Measurements from ENCODE around the gene FTSJ1. TPM values are rescaled to one million over a fixed set of nuclear protein-coding genes. Genes with fewer than 3 reads are reported as not detected.
A peak's percentile ranks its signal among the peaks of the same experiment; 100 is the strongest.

The FTSJ1 gene
- total RNA-seq, 1 donor: 53.5 TPM

GRCh38 chrX:48488034-48488433 lies 12.0 kb downstream of the FTSJ1 start:
- no peak for TF ChIP-seq CTCF (IDR thresholded peaks at IDR 0.05; ENCODE audit: insufficient read depth, low read depth, low read length)
- no peak for DNase-seq (ENCODE audit: low read depth)
- H3K4me3 ChIP-seq (ENCODE audit: low read depth, low read length): no peak overlapping the region

GRCh38 chrX:48489296-48489695 lies 13.3 kb downstream of the FTSJ1 start:
- TF ChIP-seq CTCF (IDR thresholded peaks at IDR 0.05; ENCODE audit: insufficient read depth, low read depth, low read length): no peak
- no peak overlapping the region for H3K4me3 ChIP-seq (ENCODE audit: low read depth, low read length)
- DNase-seq (ENCODE audit: low read depth): no peak

- H3K4me3 ChIP-seq (ENCODE audit: low read depth, low read length): no peak overlapping the region
- no peak for DNase-seq (ENCODE audit: low read depth)
- no peak for TF ChIP-seq CTCF (IDR thresholded peaks at IDR 0.05; ENCODE audit: insufficient read depth, low read depth, low read length)
Measured at GRCh38 chrX:48489892-48490291, 13.9 kb downstream of the FTSJ1 start.

GRCh38 chrX:48490661-48491060 lies 14.7 kb downstream of the FTSJ1 start:
- TF ChIP-seq CTCF (IDR thresholded peaks at IDR 0.05; ENCODE audit: insufficient read depth, low read depth, low read length): no peak
- H3K4me3 ChIP-seq (ENCODE audit: low read depth, low read length): no peak overlapping the region
- DNase-seq (ENCODE audit: low read depth): no peak

GRCh38 chrX:48491809-48492208 lies 15.8 kb downstream of the FTSJ1 start:
- H3K4me3 ChIP-seq (ENCODE audit: low read depth, low read length): no peak overlapping the region
- DNase-seq (ENCODE audit: low read depth): no peak
- TF ChIP-seq CTCF (IDR thresholded peaks at IDR 0.05; ENCODE audit: insufficient read depth, low read depth, low read length): no peak

GRCh38 chrX:48492293-48492910 lies 16.4 kb downstream of the FTSJ1 start:
- no peak overlapping the region for H3K4me3 ChIP-seq (ENCODE audit: low read depth, low read length)
- no peak for TF ChIP-seq CTCF (IDR thresholded peaks at IDR 0.05; ENCODE audit: insufficient read depth, low read depth, low read length)
- DNase-seq (ENCODE audit: low read depth): peak; percentile 69

GRCh38 chrX:48493890-48494364 lies 17.9 kb downstream of the FTSJ1 start:
- TF ChIP-seq CTCF (IDR thresholded peaks at IDR 0.05; ENCODE audit: insufficient read depth, low read depth, low read length): peak; percentile 42
- DNase-seq (ENCODE audit: low read depth): peak; percentile 63

More at GRCh38 chrX:48493890-48494364, 17.9 kb downstream of the FTSJ1 start:
- no peak overlapping the region for H3K4me3 ChIP-seq (ENCODE audit: low read depth, low read length)

Measured in fibroblast of villous mesenchyme (primary cell).